ENCODE results near the gene SLC4A1AP. TPM values are rescaled to one million over a fixed set of nuclear protein-coding genes. Genes with fewer than 3 reads are reported as not detected.

Gene SLC4A1AP
- polyA plus RNA-seq, 5 donors: 28.8 to 37.0 (median 34.3) TPM

- DNase-seq: no peak
These were observed 74.8 kb downstream of the SLC4A1AP start for GRCh38 chr2:27738349-27739057.

GRCh38 chr2:27739058-27739373, 75.3 kb downstream of the SLC4A1AP start:
- DNase-seq: no peak

- no peak for DNase-seq
These were observed 78.0 kb downstream of the SLC4A1AP start for GRCh38 chr2:27741673-27742072.

GRCh38 chr2:27742571-27742970, 78.9 kb downstream of the SLC4A1AP start:
- DNase-seq: no peak

Other genes starting within 250 kb of the SLC4A1AP start
- gene NRBP1, start 235.3 kb upstream of the SLC4A1AP start, polyA plus RNA-seq (ENCODE audit: insufficient read depth in 1 of 5, insufficient read length in 5 of 5, low replicate concordance in 1 of 5): 100 to 1,000 TPM; 125 to 139 (median 135) TPM
- 10 to 100 TPM; 12.0 to 17.1 (median 12.9) TPM for gene KRTCAP3, start 221.5 kb upstream of the SLC4A1AP start, polyA plus RNA-seq (ENCODE audit: insufficient read depth in 1 of 5, insufficient read length in 5 of 5, low replicate concordance in 1 of 5)
- 10 to 100 TPM; 41.1 to 52.5 (median 49.4) TPM for gene IFT172, start 174.1 kb upstream of the SLC4A1AP start, polyA plus RNA-seq (ENCODE audit: insufficient read depth in 1 of 5, insufficient read length in 5 of 5, low replicate concordance in 1 of 5)
- gene FNDC4, start 168.7 kb upstream of the SLC4A1AP start, polyA plus RNA-seq (ENCODE audit: insufficient read depth in 1 of 5, insufficient read length in 5 of 5, low replicate concordance in 1 of 5): 10 to 100 TPM; 13.4 to 17.1 (median 14.2) TPM
- gene GCKR, start 167.1 kb upstream of the SLC4A1AP start, polyA plus RNA-seq (ENCODE audit: insufficient read depth in 1 of 5, insufficient read length in 5 of 5, low replicate concordance in 1 of 5): 1 to 10 TPM in 3 of 5 donors, under 1 TPM in 2; 0.55 to 2.3 (median 1.2) TPM
- gene ZNF512, start 80.8 kb upstream of the SLC4A1AP start, polyA plus RNA-seq (ENCODE audit: insufficient read depth in 1 of 5, insufficient read length in 5 of 5, low replicate concordance in 1 of 5): 10 to 100 TPM; 61.9 to 89.3 (median 87.2) TPM
- gene CCDC121, start 34.9 kb upstream of the SLC4A1AP start, polyA plus RNA-seq (ENCODE audit: insufficient read depth in 1 of 5, insufficient read length in 5 of 5, low replicate concordance in 1 of 5): 10 to 100 TPM; 11.6 to 15.9 (median 13.2) TPM
- 10 to 100 TPM; 51.2 to 68.1 (median 64.2) TPM for gene GPN1, start 34.8 kb upstream of the SLC4A1AP start, polyA plus RNA-seq (ENCODE audit: insufficient read depth in 1 of 5, insufficient read length in 5 of 5, low replicate concordance in 1 of 5)
- gene SUPT7L, start 275 bp upstream of the SLC4A1AP start, polyA plus RNA-seq (ENCODE audit: insufficient read depth in 1 of 5, insufficient read length in 5 of 5, low replicate concordance in 1 of 5): 10 to 100 TPM; 47.6 to 64.5 (median 59.9) TPM
- 100 to 1,000 TPM in 3 of 5 donors, 10 to 100 TPM in 2; 90.6 to 129 (median 102) TPM for gene MRPL33, start 107.8 kb downstream of the SLC4A1AP start, polyA plus RNA-seq (ENCODE audit: insufficient read depth in 1 of 5, insufficient read length in 5 of 5, low replicate concordance in 1 of 5)
- gene RBKS, start 226.5 kb downstream of the SLC4A1AP start, polyA plus RNA-seq (ENCODE audit: insufficient read depth in 1 of 5, insufficient read length in 5 of 5, low replicate concordance in 1 of 5): 1 to 10 TPM; 1.9 to 2.9 (median 2.1) TPM
- 10 to 100 TPM; 26.9 to 29.0 (median 27.3) TPM for gene BABAM2, start 226.8 kb downstream of the SLC4A1AP start, polyA plus RNA-seq (ENCODE audit: insufficient read depth in 1 of 5, insufficient read length in 5 of 5, low replicate concordance in 1 of 5)